IMR-90 (cell line): ENCODE measurements around the gene TAF9B. TPM values are rescaled to one million over a fixed set of nuclear protein-coding genes. Genes with fewer than 3 reads are reported as not detected.
A peak's percentile ranks its signal among the peaks of the same experiment; 100 is the strongest.

ENCODE experiments used
- ATAC-seq: fragments of 200-7000 bp; cut with Tn5 transposase; 2 replicates; pipeline ENCODE4 v1.9.1; 2020; ENCODE audit warnings: low read depth, mild to moderate bottlenecking, moderate library complexity
- BruUV-seq: library from RNA; stranded (reverse); fragments of 400-500 nt; replicated peaks from 2 replicates; lab custom pipeline; 2021; lab: Mats Ljungman, UMichigan
- CTCF ChIA-PET: fragments of 300-600 bp; formaldehyde crosslinking; extraction: SDS; loops from one replicate; lab custom pipeline; 2021; ENCODE audit warnings: antibody characterized with exemption; lab: Yijun Ruan, JAX
- POLR2A ChIA-PET: fragments of 300-600 bp; sonication (Branson Sonifier 250); formaldehyde crosslinking; loops from one replicate; lab custom pipeline; 2022; ENCODE audit warnings: antibody characterized with exemption; ENCODE audit not compliant: unreplicated experiment; lab: Charles Lee
- DNase-seq: peaks from one replicate; pipeline ENCODE4 v3.0.0; 2013
- H2AFZ ChIP-seq: replicated peaks from 2 replicates; pipeline ENCODE3; 2013; ENCODE audit warnings: low read length, mild to moderate bottlenecking; ENCODE audit not compliant: poor library complexity
- H2AK5ac ChIP-seq: 2 replicates; pipeline ENCODE4 v1.6.1; 2013; ENCODE audit warnings: low read depth, low read length, inconsistent platforms
- H2AK9ac ChIP-seq: replicated peaks from 2 replicates; pipeline ENCODE3; 2013; ENCODE audit warnings: mild to moderate bottlenecking, low read depth, low read length, moderate library complexity; ENCODE audit not compliant: poor library complexity
- H2BK120ac ChIP-seq: 2 replicates; pipeline ENCODE4 v1.6.1; 2013; ENCODE audit warnings: low read depth, low read length, inconsistent platforms
- H2BK15ac ChIP-seq: 3 replicates; pipeline ENCODE4 v1.6.1; 2013; ENCODE audit warnings: low read depth, low read length, inconsistent platforms
- H2BK20ac ChIP-seq: 2 replicates; pipeline ENCODE4 v1.6.1; 2013; ENCODE audit warnings: low read depth, mild to moderate bottlenecking, inconsistent platforms, low read length, moderate library complexity
- H2BK5ac ChIP-seq: 2 replicates; pipeline ENCODE4 v1.6.1; 2013; ENCODE audit warnings: mild to moderate bottlenecking, low read depth, low read length, inconsistent platforms; ENCODE audit not compliant: poor library complexity, severe bottlenecking
- H3K14ac ChIP-seq: replicated peaks from 2 replicates; pipeline ENCODE4 v1.6.1; 2013; ENCODE audit warnings: low read depth, low read length, inconsistent platforms
- H3K18ac ChIP-seq: 2 replicates; pipeline ENCODE4 v1.6.1; 2013; ENCODE audit warnings: low read depth, low read length, control low read depth
- H3K23ac ChIP-seq: 2 replicates; pipeline ENCODE4 v1.6.1; 2013; ENCODE audit warnings: low read depth, low read length, inconsistent platforms
- H3K27ac ChIP-seq: 2 replicates; pipeline ENCODE4 v1.5.1; 2013; ENCODE audit warnings: mild to moderate bottlenecking, control low read depth, low read length; ENCODE audit not compliant: insufficient read depth
- H3K27me3 ChIP-seq: 2 replicates; pipeline ENCODE4 v1.6.1; 2013; ENCODE audit warnings: low read length; ENCODE audit not compliant: control insufficient read depth, insufficient read depth
- H3K36me3 ChIP-seq: 2 replicates; pipeline ENCODE4 v1.6.1; 2013; ENCODE audit warnings: low read length, mixed read lengths; ENCODE audit not compliant: control insufficient read depth, insufficient read depth
- H3K4ac ChIP-seq: 2 replicates; pipeline ENCODE4 v1.6.1; 2013; ENCODE audit warnings: low read depth, low read length, inconsistent platforms
- H3K4me1 ChIP-seq: 2 replicates; pipeline ENCODE4 v1.6.1; 2013; ENCODE audit warnings: low read length, mixed read lengths; ENCODE audit not compliant: control insufficient read depth, insufficient read depth
- H3K4me2 ChIP-seq: 2 replicates; pipeline ENCODE4 v1.6.1; 2013; ENCODE audit warnings: low read depth, mild to moderate bottlenecking, control low read depth, low read length, moderate library complexity
- H3K4me3 ChIP-seq: 2 replicates; pipeline ENCODE4 v1.5.1; 2013; ENCODE audit warnings: low read depth, mild to moderate bottlenecking, control low read depth, low read length, moderate library complexity; ENCODE audit not compliant: insufficient read depth
- H3K56ac ChIP-seq: 2 replicates; pipeline ENCODE4 v1.6.1; 2013; ENCODE audit warnings: low read length, inconsistent platforms; ENCODE audit not compliant: insufficient read depth; ENCODE audit errors: extremely low read depth
- H3K79me1 ChIP-seq, 2 experiments: 2 replicates each; pipeline ENCODE4 v1.6.1; 2013; ENCODE audit warnings: low read length in 2 of 2, inconsistent platforms in 1 of 2, low read depth in 1 of 2
- H3K9ac ChIP-seq: 2 replicates; pipeline ENCODE4 v1.6.1; 2013; ENCODE audit warnings: low read depth, low read length, control low read depth
- H3K9me1 ChIP-seq: 2 replicates; pipeline ENCODE4 v1.6.1; 2013; ENCODE audit warnings: low read length, inconsistent platforms; ENCODE audit not compliant: insufficient read depth
- H3K9me3 ChIP-seq: 2 replicates; pipeline ENCODE4 v1.6.1; 2013; ENCODE audit warnings: low read length; ENCODE audit not compliant: control insufficient read depth, insufficient read depth
- H4K20me1 ChIP-seq: 2 replicates; pipeline ENCODE4 v1.6.1; 2013; ENCODE audit warnings: low read length, inconsistent platforms; ENCODE audit not compliant: insufficient read depth
- H4K5ac ChIP-seq: 2 replicates; pipeline ENCODE4 v1.6.1; 2013; ENCODE audit warnings: mild to moderate bottlenecking, low read depth, low read length, control low read depth
- H4K8ac ChIP-seq, 2 experiments: 2 replicates each; pipeline ENCODE4 v1.6.1; 2013; ENCODE audit warnings: low read depth in 2 of 2, low read length in 2 of 2, control low read depth in 1 of 2, inconsistent platforms in 1 of 2
- H4K91ac ChIP-seq: 2 replicates; pipeline ENCODE4 v1.6.1; 2013; ENCODE audit warnings: low read depth, low read length, inconsistent platforms; ENCODE audit not compliant: insufficient read depth
- BHLHE40 ChIP-seq: fragments of 150-350 bp; IDR thresholded peaks from 2 replicates; pipeline ENCODE4 v1.6.1; 2016; ENCODE audit warnings: mild to moderate bottlenecking, low read depth, low read length
- CEBPB ChIP-seq: IDR thresholded peaks from 2 replicates; pipeline ENCODE4 v1.6.1; 2012; ENCODE audit warnings: low read depth, low read length, improper control_type of control experiment
- CHD1 ChIP-seq: IDR thresholded peaks from 2 replicates; pipeline ENCODE4 v1.6.1; 2012; ENCODE audit warnings: low read depth, low read length, improper control_type of control experiment
- CTCF ChIP-seq: conservative IDR thresholded peaks from 2 replicates; pipeline ENCODE4 v1.5.1; 2012; ENCODE audit warnings: mild to moderate bottlenecking, low read depth, low read length, improper control_type of control experiment
- ELK1 ChIP-seq: fragments of 150-350 bp; IDR thresholded peaks from 2 replicates; pipeline ENCODE4 v1.6.1; 2016; ENCODE audit warnings: low read depth, mild to moderate bottlenecking, low read length, moderate library complexity, borderline replicate concordance
- FOS ChIP-seq: fragments of 150-350 bp; IDR thresholded peaks from 2 replicates; pipeline ENCODE4 v1.6.1; 2016; ENCODE audit warnings: low read depth, low read length
- MAFK ChIP-seq: IDR thresholded peaks from 2 replicates; pipeline ENCODE4 v1.6.1; 2012; ENCODE audit warnings: low read depth, low read length, improper control_type of control experiment
- MAZ ChIP-seq: IDR thresholded peaks from 2 replicates; pipeline ENCODE4 v1.6.1; 2012; ENCODE audit warnings: low read depth, mild to moderate bottlenecking, low read length, improper control_type of control experiment, moderate library complexity, borderline replicate concordance
- MXI1 ChIP-seq: IDR thresholded peaks from 2 replicates; pipeline ENCODE4 v1.6.1; 2012; ENCODE audit warnings: low read depth, mild to moderate bottlenecking, low read length, moderate library complexity, borderline replicate concordance
- NFE2L2 ChIP-seq: fragments of 150-350 bp; IDR thresholded peaks from 2 replicates; pipeline ENCODE4 v1.6.1; 2016; ENCODE audit warnings: low read depth, mild to moderate bottlenecking, low read length
- POLR2A ChIP-seq: IDR thresholded peaks from 2 replicates; pipeline ENCODE4 v1.6.1; 2012; ENCODE audit warnings: mild to moderate bottlenecking, low read depth, low read length
- RAD21 ChIP-seq: IDR thresholded peaks from 2 replicates; pipeline ENCODE4 v1.6.1; 2012; ENCODE audit warnings: low read length, improper control_type of control experiment
- RCOR1 ChIP-seq: IDR thresholded peaks from 2 replicates; pipeline ENCODE4 v1.6.1; 2012; ENCODE audit warnings: mild to moderate bottlenecking, low read length, improper control_type of control experiment; ENCODE audit not compliant: insufficient replicate concordance
- RFX5 ChIP-seq: IDR thresholded peaks from 2 replicates; pipeline ENCODE4 v1.8.0; 2012; ENCODE audit warnings: low read depth, mild to moderate bottlenecking, low read length, moderate library complexity
- SMC3 ChIP-seq: fragments of 150-350 bp; IDR thresholded peaks from 2 replicates; pipeline ENCODE4 v1.6.1; 2016; ENCODE audit warnings: low read depth, mild to moderate bottlenecking, antibody characterized with exemption, low read length, moderate library complexity
- USF2 ChIP-seq: fragments of 150-350 bp; IDR thresholded peaks from 2 replicates; pipeline ENCODE4 v1.6.1; 2017; ENCODE audit warnings: mild to moderate bottlenecking, antibody characterized with exemption, low read length, low read depth
- WGBS, 2 experiments: methylation state at CpG; one replicate each; pipeline versions ENCODE4 v1.1.5 to v1.1.7; 2013; ENCODE audit warnings: missing lambda C conversion rate in 2 of 2; ENCODE audit not compliant: insufficient read length in 1 of 2; ENCODE audit errors: extremely low coverage in 2 of 2; 5-methylcytosine and 5-hydroxymethylcytosine counted together
- dilution Hi-C: fragments of 300-500 bp; cut with HindIII; formaldehyde crosslinking; loops from one replicate; pipeline ENCODE4 v1.14.3; 2018; ENCODE audit warnings: low sequenced_read_pairs; ENCODE audit not compliant: unreplicated experiment
- in situ Hi-C: fragments of 300-500 bp; cut with MboI; formaldehyde crosslinking; loops from 3 replicates; pipeline ENCODE4 v1.14.3; 2019; ENCODE audit warnings: low sequenced_read_pairs, inconsistent platforms, mixed read lengths
- intact Hi-C: fragments of 100-400 bp; cut with micrococcal nuclease; formaldehyde crosslinking; loops from 2 replicates; pipeline ENCODE4 v1.10.0; 2022
- polyA plus RNA-seq, 3 experiments: library from polyadenylated mRNA; depleted of rRNA; stranded (reverse); fragments of >200 nt; gene quantifications; 2 replicates each; pipeline ENCODE4 v1.2.3, GENCODE V29; 2012; ENCODE audit warnings: low replicate concordance in 1 of 3
- total RNA-seq: library from RNA; depleted of rRNA; stranded (reverse); fragments of >200 nt; gene quantifications from 2 replicates; pipeline ENCODE4 v1.2.3, GENCODE V29; 2012

Gene TAF9B
- total and polyA plus RNA-seq, 2 of the 4 experiments (the other 2 are of a cell fraction): 12.4 to 21.5 TPM

- Histone ChIP-seq H4K8ac (no peak overlapping the region), H3K4me3 (peak overlapping the region; percentile 95), H3K36me3 (peaks cover 5% of the 10 kb centered on the region), H2BK5ac (no peak overlapping the region), H3K14ac (no peak overlapping the region), H3K9me3 (peaks cover 4% of the 10 kb centered on the region; the same call in 1 of the 2 replicates), H3K4me1 (peaks cover 4% of the 10 kb centered on the region; the same call in 1 of the 2 replicates), H3K79me1 (peaks cover 2 to 5% of the 10 kb centered on the region in 2 experiments; a peak in 1 of 4 replicates), H4K91ac (no peak overlapping the region), H2BK120ac (no peak overlapping the region), H3K23ac (no peak overlapping the region), H4K20me1 (peaks cover 79% of the 10 kb centered on the region), H2AFZ (no peak overlapping the region), H3K9ac (no peak overlapping the region), H3K4ac (no peak overlapping the region), H3K9me1 (no peaks in the 10 kb centered on the region), H3K27ac (no peak overlapping the region), H3K4me2 (peak overlapping the region; percentile 82), H3K18ac (no peak overlapping the region), H3K56ac (no peak overlapping the region), H2AK5ac (no peak overlapping the region), H2BK20ac (no peak overlapping the region), H4K5ac (no peak overlapping the region), H2BK15ac (no peak overlapping the region), H3K27me3 (peaks cover 3% of the 10 kb centered on the region; the same call in 1 of the 2 replicates), H2AK9ac (no peak overlapping the region)
- DNase-seq: no peak
- no CpG with 5 or more reads among the region's 1 CpG for WGBS, 2 experiments
- intact Hi-C loops (no loop called here), dilution Hi-C loops (no loop called here), in situ Hi-C loops (no loop called here)
- ChIA-PET CTCF (no interaction called here), POLR2A (no interaction called here)
- BruUV-seq: no TSS peak
- no peak for ATAC-seq
- TF ChIP-seq MXI1 (no peak), NFE2L2 (no peak), BHLHE40 (no peak), SMC3 (no peak), CTCF (no peak), RCOR1 (no peak), USF2 (no peak), FOS (no peak), RFX5 (no peak), CHD1 (no peak), POLR2A (no peak), MAFK (no peak), ELK1 (no peak), MAZ (no peak), CEBPB (no peak), RAD21 (no peak)
These were observed 32.8 kb downstream of the TAF9B start for GRCh38 chrX:78106651-78106986.
